Measurements from ENCODE around the gene UBE2N. TPM values are rescaled to one million over a fixed set of nuclear protein-coding genes. Genes with fewer than 3 reads are reported as not detected.

Gene UBE2N
- total RNA-seq: 100 to 1,000 TPM in 2 of 9 donors, 10 to 100 TPM in 7; 53.6 to 107 (median 88.1) TPM
- 10 to 100 TPM; 55.8 to 91.1 TPM for polyA plus RNA-seq
- long read RNA-seq, donor 1, full-length matches to known transcripts: 54 of 68 reads
- long read RNA-seq, donor 1, partial matches to known transcripts: 9 of 68 reads
- long read RNA-seq, donor 1, other reads (novel, unspliced or antisense): 5 of 68 reads
- long read RNA-seq, donor 2, full-length matches to known transcripts: 138 of 154 reads
- long read RNA-seq, donor 2, partial matches to known transcripts: 9 of 154 reads
- long read RNA-seq, donor 2, other reads (novel, unspliced or antisense): 7 of 154 reads
- long read RNA-seq, donor 3, full-length matches to known transcripts: 38 of 54 reads
- long read RNA-seq, donor 3, partial matches to known transcripts: 12 of 54 reads
- long read RNA-seq, donor 3, other reads (novel, unspliced or antisense): 4 of 54 reads

GRCh38 chr12:93441617-93442410, at the start of gene UBE2N:
TSS of gene UBE2N (minus strand) at chr12:93441947. CDS start at chr12:93441884, 63 bp downstream.
- intact Hi-C loops (cut with DNase I): loop anchor here in 1 of 10 donors (1.0 kb wide), 1 partner anchor 25 kb away; the partner anchor contains the start of gene MRPL42
- peak; percentile 97 to 98 (median 98) for DNase-seq

DNA sequence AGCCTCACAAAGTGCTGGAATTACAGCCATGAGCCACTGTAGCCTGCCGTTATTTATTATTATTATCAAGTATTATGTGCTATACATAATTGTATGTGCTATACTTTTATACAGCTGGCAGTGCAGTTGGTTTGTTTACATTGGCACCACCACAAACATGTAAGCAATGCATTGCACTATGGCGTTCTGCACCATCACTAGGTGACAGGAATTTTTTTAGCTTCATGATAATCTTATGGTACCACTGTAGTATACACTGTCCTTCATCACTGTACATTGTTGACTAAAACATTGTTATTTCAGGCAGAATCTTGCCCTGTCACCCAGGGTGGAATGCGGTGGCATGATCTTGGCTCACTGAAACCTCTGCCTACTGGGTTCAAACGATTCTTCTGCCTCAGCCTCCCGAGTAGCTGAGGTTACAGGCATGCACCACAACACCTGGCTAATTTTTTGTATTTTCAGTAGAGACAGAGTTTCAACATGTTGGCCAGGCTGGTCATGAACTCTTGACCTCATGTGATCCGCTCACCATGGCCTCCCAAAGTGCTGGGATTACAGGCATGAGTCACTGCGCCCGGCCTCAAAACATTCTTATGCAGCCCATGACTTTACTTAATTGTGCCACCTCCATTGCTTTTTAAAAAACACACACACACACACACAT, 42.7 kb upstream of the UBE2N start:
- intact Hi-C loops (cut with DNase I): no loop called here
- Histone ChIP-seq H3K27ac (no peak overlapping the region), H3K4me3 (no peak overlapping the region), H3K36me3 (peaks cover 3 to 100% (median 90%) of the 10 kb centered on the region in 9 donors), H3K27me3 (no peaks in the 10 kb centered on the region), H3K9me3 (no peaks in the 10 kb centered on the region), H3K4me1 (no peaks in the 10 kb centered on the region)
- WGBS, 4 donors: 80 to 88% (median 85%) methylated on average over 8 of the region's 8 CpGs
- TF ChIP-seq CTCF (IDR thresholded peaks at IDR 0.05) (no peak), POLR2A (IDR thresholded peaks at IDR 0.05) (no peak)
- ATAC-seq (no peak), DNase-seq (no peak)

More at GRCh38 chr12:93441617-93442410, at the start of gene UBE2N:
- H3K36me3 ChIP-seq: no peaks in the 10 kb centered on the region
- ATAC-seq: peak; percentile 89 to 97 (median 96)
- peak in 1 of 2 donors; percentile 80 for TF ChIP-seq POLR2A (IDR thresholded peaks at IDR 0.05)
- TF ChIP-seq CTCF (IDR thresholded peaks at IDR 0.05): no peak
- no peaks in the 10 kb centered on the region for H3K9me3 ChIP-seq
- H3K27ac ChIP-seq: peak within 1 kb of the TSS; percentile 51 to 96 (median 92)
- 0% methylated on average over 18 to 105 of the region's 105 CpGs for WGBS, 4 donors
- H3K4me3 ChIP-seq: peak within 1 kb of the TSS; percentile 68 to 100 (median 94)
- no peaks in the 10 kb centered on the region for H3K27me3 ChIP-seq
- H3K4me1 ChIP-seq: peaks cover 7 to 51% (median 40%) of the 10 kb centered on the region in 12 donors

GRCh38 chr12:93483151-93483807, 41.5 kb upstream of the UBE2N start:
- ATAC-seq: no peak
- no peaks in the 10 kb centered on the region for H3K27me3 ChIP-seq
- TF ChIP-seq CTCF (IDR thresholded peaks at IDR 0.05) (no peak), POLR2A (IDR thresholded peaks at IDR 0.05) (no peak)
- DNase-seq: no peak
- H3K27ac ChIP-seq: no peak overlapping the region
- no peaks in the 10 kb centered on the region for H3K9me3 ChIP-seq
- intact Hi-C loops (cut with DNase I): no loop called here
- 89 to 97% (median 95%) methylated on average over 4 of the region's 4 CpGs for WGBS, 4 donors
- no peak overlapping the region for H3K4me3 ChIP-seq
- H3K4me1 ChIP-seq: no peaks in the 10 kb centered on the region
- H3K36me3 ChIP-seq: peaks cover 3 to 100% (median 89%) of the 10 kb centered on the region in 9 donors
